IPS DF 4.7 (cell line): ENCODE measurements around the gene LHX3.

Source experiments
- DNase-seq: peaks from one replicate; pipeline ENCODE4 v3.0.0-alpha.2; 2013; ENCODE audit warnings: low spot score; ENCODE audit errors: extremely low read depth

Gene LHX3

DNA sequence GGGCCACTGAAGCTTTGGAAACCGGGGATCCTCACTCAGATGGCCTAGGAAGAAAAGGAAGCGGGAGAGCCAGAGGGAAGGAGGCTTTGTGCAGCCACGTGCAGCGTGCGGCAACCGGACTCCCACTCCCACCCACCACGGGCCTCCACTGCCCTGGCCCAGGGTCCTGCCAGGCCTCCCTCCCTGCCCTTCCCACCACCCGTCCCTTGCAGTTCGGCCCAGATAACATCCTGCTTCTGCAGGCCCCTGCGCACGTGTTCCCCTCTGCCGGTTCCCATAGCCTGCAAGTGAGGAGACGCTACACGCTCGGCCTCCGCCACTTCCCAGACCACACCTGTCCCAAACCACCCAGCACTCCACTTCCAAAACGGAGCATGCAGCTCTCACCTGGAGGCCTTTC is 4.3 kb upstream of the LHX3 start:
- no peak for DNase-seq

DNA sequence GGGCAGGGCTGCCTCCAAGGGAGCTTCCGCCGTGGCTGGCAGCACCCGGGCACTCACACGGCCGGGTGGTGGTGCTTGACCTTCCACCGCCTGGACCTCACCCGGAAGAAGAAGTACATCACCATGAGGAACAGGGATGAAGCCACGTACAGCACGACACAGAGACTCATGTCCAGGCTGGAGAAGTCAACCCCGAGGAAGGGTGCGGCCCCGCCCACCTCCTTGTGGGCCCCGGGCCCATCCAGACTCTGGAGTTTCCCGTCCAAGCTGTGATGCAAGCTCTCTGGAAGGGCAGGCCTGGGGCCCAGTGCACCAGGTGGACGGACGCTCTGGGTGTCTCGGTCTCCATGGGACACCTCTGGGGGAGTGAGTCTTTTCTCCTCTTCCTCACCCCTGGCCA is 3.7 kb upstream of the LHX3 start:
- DNase-seq, result no peak

DNA sequence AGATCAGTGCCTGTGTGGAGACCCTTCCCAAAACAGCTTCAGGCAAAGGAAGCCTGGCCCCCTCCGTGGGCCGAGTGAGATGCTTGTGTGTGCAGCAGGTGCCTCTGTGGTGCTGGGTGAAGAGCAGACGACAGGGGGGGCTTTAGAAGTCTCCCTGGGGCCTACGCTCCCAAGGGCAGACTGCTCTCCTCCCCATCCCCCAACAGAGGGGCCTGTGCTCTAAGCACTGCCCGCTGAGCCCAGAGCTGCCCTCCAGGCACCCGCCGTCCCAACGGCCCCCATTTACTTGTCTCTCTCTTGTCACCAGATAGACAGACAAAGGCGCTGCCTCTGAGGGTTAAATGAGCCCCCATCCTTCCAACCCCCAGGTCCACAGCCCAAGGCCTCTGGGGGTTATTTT is 2.7 kb upstream of the LHX3 start:
- DNase-seq, result no peak

GRCh38 chr9:136206602-136207275 is 1.8 kb upstream of the LHX3 start:
- DNase-seq, result no peak

- DNase-seq, result no peak
These were observed 722 bp upstream of the LHX3 start for GRCh38 chr9:136205707-136205992.

- no peak for DNase-seq
These were observed 653 bp downstream of the LHX3 start for GRCh38 chr9:136204145-136204805.

- DNase-seq, result no peak
These were observed 1.4 kb downstream of the LHX3 start for GRCh38 chr9:136203408-136204144.

- no peak for DNase-seq
These were observed 2.2 kb downstream of the LHX3 start for GRCh38 chr9:136202454-136203407.

DNA sequence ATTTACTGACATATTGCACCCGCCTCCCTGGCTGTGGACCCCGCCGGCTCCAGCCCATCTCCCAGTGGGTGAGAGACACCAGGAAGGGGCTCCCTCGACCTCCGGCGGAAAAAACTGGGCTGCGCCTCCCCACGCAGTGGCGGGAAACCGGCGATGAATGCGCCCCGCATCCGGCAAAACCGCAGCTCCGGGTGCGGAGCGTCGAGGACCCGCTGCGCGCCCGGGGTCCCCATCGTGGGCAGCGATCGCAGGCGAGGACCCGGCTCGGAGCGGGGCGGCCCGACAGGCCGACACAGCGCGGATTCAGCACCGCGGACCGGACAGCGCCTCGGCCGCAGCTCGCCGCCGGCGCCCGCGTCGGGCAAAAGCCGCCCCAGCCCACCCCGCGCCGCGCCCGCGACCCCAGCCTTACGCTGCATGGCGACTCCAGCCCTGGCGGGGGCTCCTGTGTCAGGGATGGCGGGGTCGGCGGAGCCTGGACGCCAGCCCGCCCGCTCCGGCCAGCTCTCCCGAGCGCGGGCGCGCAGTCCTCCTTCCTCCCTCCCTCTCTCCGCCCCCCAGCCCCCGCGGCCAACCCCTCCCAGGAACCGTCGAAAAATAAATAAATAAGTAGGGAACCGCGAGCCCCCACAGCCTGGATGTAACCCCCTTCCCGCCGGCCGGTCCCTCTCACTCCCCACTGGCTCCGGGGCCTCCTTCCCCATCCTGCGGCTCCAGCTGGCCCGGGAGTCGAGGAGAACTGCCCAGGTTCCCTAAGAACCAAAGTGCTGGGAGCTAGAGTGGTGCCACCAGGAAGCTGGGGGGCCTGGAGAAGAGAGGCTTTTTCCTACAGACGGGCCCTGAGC is 3.1 kb downstream of the LHX3 start:
- DNase-seq, result no peak

GRCh38 chr9:136201174-136201573 is 3.8 kb downstream of the LHX3 start:
- DNase-seq, result no peak

DNA sequence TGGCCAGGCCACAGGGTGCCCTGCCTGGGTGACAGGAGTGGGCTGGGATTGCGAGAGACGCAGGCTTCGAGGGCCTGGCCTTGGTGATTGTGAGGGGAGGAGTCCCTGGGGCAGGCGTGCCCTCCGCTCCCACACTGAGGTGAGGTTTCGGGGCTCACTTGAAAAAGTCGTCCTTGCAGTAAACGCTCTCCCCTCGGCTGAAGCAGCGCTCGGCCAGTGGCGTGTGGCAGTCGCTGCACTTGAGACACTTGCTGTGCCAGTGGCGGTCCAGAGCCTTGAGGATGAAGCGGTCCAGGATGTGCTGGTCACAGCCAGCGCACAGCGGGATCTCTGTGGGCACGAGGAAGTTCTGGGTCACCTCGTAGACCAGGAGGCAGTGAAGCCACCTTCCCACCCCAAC is 4.5 kb downstream of the LHX3 start:
- no peak for DNase-seq

DNA sequence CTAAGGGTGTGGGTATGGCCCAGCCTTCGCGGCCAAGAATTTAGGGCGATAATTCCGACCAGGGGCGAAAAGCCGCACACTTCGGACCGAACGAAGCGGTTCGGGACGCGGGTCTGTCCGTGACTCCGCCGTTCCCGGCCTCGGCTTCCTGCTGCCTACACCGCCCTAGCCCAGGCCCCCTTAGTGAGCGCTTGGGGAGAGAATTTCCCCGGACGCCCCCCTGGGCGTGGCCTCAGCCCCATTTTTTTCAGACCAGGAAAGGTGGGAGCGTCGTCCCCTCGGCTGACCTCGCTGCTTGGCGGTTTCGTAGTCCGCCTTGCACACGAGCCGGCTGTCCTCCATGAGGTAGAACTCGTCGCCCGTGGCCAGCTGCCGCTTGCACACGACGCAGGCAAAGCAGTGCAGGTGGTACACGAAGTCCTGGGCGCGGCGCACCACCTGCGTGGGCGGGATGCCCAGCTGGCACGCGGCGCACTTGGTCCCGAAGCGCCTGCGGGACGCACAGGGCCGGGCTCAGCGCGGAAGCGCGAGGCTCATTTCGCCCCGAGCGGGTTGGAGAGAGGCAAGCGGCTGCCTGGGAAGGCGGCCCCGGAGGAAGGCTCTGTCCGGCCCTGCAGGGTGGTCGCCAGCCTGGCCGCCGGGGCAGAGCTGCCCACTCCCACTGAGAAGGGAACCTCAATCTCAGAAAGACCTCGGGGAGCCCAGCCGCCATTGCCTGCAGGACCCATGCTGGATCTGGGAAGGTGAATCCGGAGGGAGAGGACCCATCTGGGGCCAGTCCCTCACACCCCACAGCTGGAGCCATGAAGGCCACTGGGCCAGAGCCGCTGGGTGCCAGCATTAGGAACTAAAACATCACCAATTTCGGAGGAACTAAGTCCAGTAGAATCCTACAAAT is 5.3 kb downstream of the LHX3 start:
- DNase-seq, result no peak

DNA sequence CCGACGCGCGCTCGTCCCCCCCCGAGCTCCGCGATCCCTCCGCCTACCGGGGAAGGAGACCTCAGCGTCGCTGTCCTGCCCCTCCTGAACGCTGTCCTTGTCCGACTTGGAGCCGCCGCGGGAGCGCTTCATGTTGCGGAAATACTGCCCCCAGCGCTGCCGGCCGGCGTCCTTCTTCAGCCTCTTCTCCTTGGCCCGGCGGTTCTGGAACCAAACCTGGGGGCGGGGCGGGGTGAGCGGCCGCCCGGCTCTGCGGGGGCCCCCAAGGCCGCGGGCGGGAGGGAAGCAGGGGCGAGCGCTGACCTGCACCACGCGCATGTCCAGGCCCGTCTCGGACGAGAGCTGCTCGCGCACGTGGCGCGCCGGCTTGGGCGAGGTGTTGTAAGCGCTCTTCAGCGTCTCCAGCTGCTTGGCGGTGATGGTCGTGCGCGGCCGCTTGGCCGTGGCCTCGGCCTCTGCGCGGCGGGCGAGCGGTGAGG is 6.3 kb downstream of the LHX3 start:
- DNase-seq, result no peak

DNA sequence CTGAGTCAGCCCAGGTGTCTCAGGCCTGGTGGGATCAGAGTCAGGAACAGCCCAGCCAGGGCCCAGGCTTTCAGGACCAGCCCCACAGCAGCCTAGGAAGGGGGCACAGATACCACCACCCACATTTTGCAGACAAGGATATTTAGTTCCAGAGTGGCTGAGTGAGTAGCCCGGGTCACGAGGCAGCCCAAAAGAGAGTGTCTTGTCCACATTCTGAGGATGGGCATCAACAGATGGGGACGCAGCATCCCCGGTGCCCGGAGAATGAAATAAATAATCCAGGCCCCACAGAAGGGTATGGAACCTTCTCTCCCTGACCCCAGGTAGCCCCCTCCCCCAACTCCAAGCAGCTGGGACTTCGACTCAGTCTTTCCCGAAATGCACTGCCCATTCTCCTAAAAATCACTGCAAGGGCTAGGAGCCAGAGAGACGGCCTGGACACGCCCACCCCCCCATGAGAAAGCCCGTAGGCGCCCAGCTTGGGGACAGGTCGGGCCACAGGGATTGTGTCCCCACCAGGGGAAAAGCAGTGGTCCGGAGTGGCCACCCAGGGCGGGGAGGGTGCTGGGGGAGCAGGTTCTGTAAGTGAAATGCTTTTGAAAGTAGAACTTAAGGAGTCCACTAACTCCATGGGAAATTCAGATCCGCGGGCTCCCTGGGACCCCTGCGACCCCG is 6.9 kb downstream of the LHX3 start:
- DNase-seq, result no peak

GRCh38 chr9:136197084-136197875 is 7.6 kb downstream of the LHX3 start:
- no peak for DNase-seq

- DNase-seq, result no peak
These were observed 8.4 kb downstream of the LHX3 start for GRCh38 chr9:136196404-136197083.

DNA sequence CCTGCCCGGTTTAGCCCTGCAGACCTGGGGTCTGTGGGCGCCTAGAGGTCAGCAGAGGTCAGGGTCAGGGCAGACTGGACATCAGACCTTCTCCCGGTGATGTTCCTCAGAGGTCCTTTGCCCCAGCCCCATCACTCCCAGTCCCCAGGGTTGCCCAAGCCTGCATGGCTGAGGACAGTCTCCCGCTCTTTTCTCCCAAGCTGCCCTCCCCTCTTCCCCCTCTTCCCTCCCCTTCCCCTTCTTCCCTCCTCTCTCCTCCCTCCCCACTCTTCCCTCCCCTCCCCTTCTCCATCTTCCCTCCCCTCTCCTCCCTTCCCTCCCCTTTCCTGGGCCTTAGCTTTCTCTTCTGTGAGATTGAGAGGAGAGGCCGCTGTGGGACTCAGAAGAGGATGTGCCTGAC is 10.4 kb downstream of the LHX3 start:
- no peak for DNase-seq

GRCh38 chr9:136193891-136194279 is 11.0 kb downstream of the LHX3 start:
- DNase-seq, result no peak
